PC-3 (cell line): Measurements from ENCODE around the gene TMEM117. TPM values are rescaled to one million over a fixed set of nuclear protein-coding genes. Genes with fewer than 3 reads are reported as not detected.

ENCODE experiments used
- ATAC-seq: fragments of 200-7000 bp; cut with Tn5 transposase; 2 replicates; pipeline ENCODE4 v1.9.1; 2020; ENCODE audit warnings: mild to moderate bottlenecking, moderate library complexity
- BruUV-seq: library from RNA; stranded (reverse); fragments of 400-500 nt; replicated peaks from 2 replicates; lab custom pipeline; 2021; lab: Mats Ljungman, UMichigan
- CTCF ChIA-PET: fragments of 300-600 bp; sonication (Branson Sonifier 250); formaldehyde crosslinking; loops from one replicate; lab custom pipeline; 2022; ENCODE audit warnings: antibody characterized with exemption; lab: Charles Lee
- POLR2A ChIA-PET: fragments of 300-600 bp; sonication (Branson Sonifier 250); formaldehyde crosslinking; loops from one replicate; lab custom pipeline; 2022; ENCODE audit warnings: antibody characterized with exemption; ENCODE audit not compliant: unreplicated experiment; lab: Charles Lee
- DNase-seq: peaks from one replicate; pipeline ENCODE4 v3.0.0-alpha.2; 2015
- H2AFZ ChIP-seq: fragments of 300-600 bp; sonication (generic); 2 replicates; pipeline ENCODE4 v1.6.0; 2016; ENCODE audit warnings: antibody characterized with exemption, low read length
- H3F3A ChIP-seq: fragments of 300-600 bp; sonication (generic); one replicate; pipeline ENCODE4 v1.6.0; 2017; ENCODE audit warnings: antibody characterized with exemption, low read length, control low read depth, mild to moderate bottlenecking; ENCODE audit not compliant: unreplicated experiment
- H3K27ac ChIP-seq: fragments of 300-600 bp; sonication (generic); 2 replicates; pipeline ENCODE4 v1.5.1; 2016; ENCODE audit warnings: mild to moderate bottlenecking, low read length
- H3K27me3 ChIP-seq: fragments of 300-600 bp; sonication (generic); 2 replicates; pipeline ENCODE4 v1.6.1; 2016; ENCODE audit warnings: low read length, mixed read lengths
- H3K36me3 ChIP-seq: fragments of 300-600 bp; sonication (generic); 2 replicates; pipeline ENCODE4 v1.6.1; 2016; ENCODE audit warnings: low read depth, mixed run types, low read length, mixed read lengths
- H3K4me1 ChIP-seq: fragments of 300-600 bp; sonication (generic); 2 replicates; pipeline ENCODE4 v1.5.1; 2016; ENCODE audit warnings: low read length; ENCODE audit not compliant: insufficient read depth
- H3K4me2 ChIP-seq: fragments of 300-600 bp; sonication (generic); 2 replicates; pipeline ENCODE4 v1.6.0; 2016; ENCODE audit warnings: low read length
- H3K4me3 ChIP-seq: fragments of 300-600 bp; sonication (generic); 2 replicates; pipeline ENCODE4 v1.5.1; 2016; ENCODE audit warnings: mild to moderate bottlenecking, low read length, mixed read lengths
- H3K79me2 ChIP-seq: fragments of 300-600 bp; sonication (generic); 2 replicates; pipeline ENCODE4 v1.6.1; 2017; ENCODE audit warnings: low read length, mixed read lengths
- H3K9ac ChIP-seq: fragments of 300-600 bp; sonication (generic); 2 replicates; pipeline ENCODE4 v1.6.0; 2016; ENCODE audit warnings: mild to moderate bottlenecking, low read length
- H3K9me2 ChIP-seq: fragments of 300-600 bp; sonication (generic); replicated peaks from 2 replicates; pipeline ENCODE4 v1.6.1; 2016; ENCODE audit warnings: mixed run types, low read length, mixed read lengths
- H3K9me3 ChIP-seq: fragments of 300-600 bp; sonication (generic); 2 replicates; pipeline ENCODE4 v1.6.1; 2016; ENCODE audit warnings: low read length, mixed read lengths
- H4K20me1 ChIP-seq: fragments of 300-600 bp; sonication (generic); 2 replicates; pipeline ENCODE4 v1.6.1; 2016; ENCODE audit warnings: low read length, mixed read lengths
- CTCF ChIP-seq: fragments of 300-600 bp; sonication (generic); conservative IDR thresholded peaks from 2 replicates; pipeline ENCODE4 v1.5.1; 2017; ENCODE audit warnings: antibody characterized with exemption, low read depth, mild to moderate bottlenecking, low read length
- EZH2 ChIP-seq: fragments of 300-600 bp; sonication (generic); IDR thresholded peaks from one replicate; pipeline ENCODE4 v1.6.1; 2017; ENCODE audit warnings: antibody characterized with exemption, mild to moderate bottlenecking, low read length; ENCODE audit not compliant: unreplicated experiment
- EZH2phosphoT487 ChIP-seq: fragments of 300-600 bp; sonication (generic); IDR thresholded peaks from 2 replicates; pipeline ENCODE4 v1.6.1; 2018; ENCODE audit warnings: mild to moderate bottlenecking, antibody characterized with exemption, low read length, borderline replicate concordance
- intact Hi-C: fragments of 100-400 bp; cut with micrococcal nuclease; formaldehyde crosslinking; loops from 2 replicates; pipeline ENCODE4 v1.9.0; 2023
- total RNA-seq: library from RNA; depleted of rRNA; stranded (reverse); fragments of >200 nt; gene quantifications from 2 replicates; pipeline ENCODE4 v1.2.3, GENCODE V29; 2014

TMEM117 gene
- total RNA-seq, 1 experiment from 2014 or later: 9.0 TPM

GRCh38 chr12:43914391-43914790 is 78.5 kb downstream of the TMEM117 start:
- intact Hi-C loops: no loop called here
- ATAC-seq: no peak
- H3K79me2 ChIP-seq: no peaks in the 10 kb centered on the region
- no peaks in the 10 kb centered on the region for H3K9me2 ChIP-seq
- no peak overlapping the region for H3K27ac ChIP-seq
- TF ChIP-seq EZH2phosphoT487 (no peak), EZH2 (no peak), CTCF (no peak)
- no peak overlapping the region for H3K4me2 ChIP-seq
- no peak overlapping the region for H3K4me3 ChIP-seq
- no peak for DNase-seq
- H3K36me3 ChIP-seq: no peaks in the 10 kb centered on the region
- CTCF ChIA-PET: no interaction called here
- no peak overlapping the region for H3K9ac ChIP-seq
- POLR2A ChIA-PET: interaction anchor here (0.5 kb wide), 1 partner anchor 719 kb away, joined by 3 read pairs; no protein-coding TSS in a partner anchor
- no TSS peak for BruUV-seq
- H3K27me3 ChIP-seq: no peaks in the 10 kb centered on the region
- H3F3A ChIP-seq: no peaks in the 10 kb centered on the region
- no peaks in the 10 kb centered on the region for H4K20me1 ChIP-seq
- no peaks in the 10 kb centered on the region for H3K9me3 ChIP-seq
- H2AFZ ChIP-seq: no peak overlapping the region
- H3K4me1 ChIP-seq: no peaks in the 10 kb centered on the region

GRCh38 chr12:43914923-43915468 is 79.1 kb downstream of the TMEM117 start:
- no peaks in the 10 kb centered on the region for H3K9me3 ChIP-seq
- no peaks in the 10 kb centered on the region for H3K4me1 ChIP-seq
- H2AFZ ChIP-seq: no peak overlapping the region
- intact Hi-C loops: no loop called here
- ChIA-PET CTCF (no interaction called here), POLR2A (interaction anchor here (0.5 kb wide), 2 partner anchors 444 to 719 kb away, joined by 3 to 4 read pairs; no protein-coding TSS in a partner anchor)
- H3K4me2 ChIP-seq: no peak overlapping the region
- TF ChIP-seq CTCF (peak; percentile 59), EZH2phosphoT487 (no peak), EZH2 (no peak)
- no TSS peak for BruUV-seq
- H3K4me3 ChIP-seq: no peak overlapping the region
- ATAC-seq (peak; percentile 61), DNase-seq (peak; percentile 22)
- H3K36me3 ChIP-seq: no peaks in the 10 kb centered on the region
- no peaks in the 10 kb centered on the region for H3K79me2 ChIP-seq
- no peak overlapping the region for H3K9ac ChIP-seq
- no peaks in the 10 kb centered on the region for H3F3A ChIP-seq
- H3K27me3 ChIP-seq: no peaks in the 10 kb centered on the region
- no peaks in the 10 kb centered on the region for H4K20me1 ChIP-seq
- H3K9me2 ChIP-seq: no peaks in the 10 kb centered on the region
- no peak overlapping the region for H3K27ac ChIP-seq

- Histone ChIP-seq H3K4me1 (no peaks in the 10 kb centered on the region), H3K36me3 (no peaks in the 10 kb centered on the region), H2AFZ (no peak overlapping the region), H3F3A (no peaks in the 10 kb centered on the region), H3K4me3 (no peak overlapping the region), H3K27ac (no peak overlapping the region), H3K9ac (no peak overlapping the region), H3K4me2 (no peak overlapping the region), H3K27me3 (no peaks in the 10 kb centered on the region), H3K9me2 (no peaks in the 10 kb centered on the region), H3K79me2 (no peaks in the 10 kb centered on the region), H3K9me3 (no peaks in the 10 kb centered on the region), H4K20me1 (no peaks in the 10 kb centered on the region)
- intact Hi-C loops: no loop called here
- ChIA-PET POLR2A (no interaction called here), CTCF (no interaction called here)
- no peak for ATAC-seq
- DNase-seq: no peak
- TF ChIP-seq CTCF: no peak
- TF ChIP-seq EZH2phosphoT487: no peak
- no peak for TF ChIP-seq EZH2
- no TSS peak for BruUV-seq
Observed at GRCh38 chr12:43917896-43918295, 82.0 kb downstream of the TMEM117 start.
